NB4 (cell line): ENCODE results near the gene TRABD2B.

ENCODE experiments used
- DNase-seq: peaks from one replicate; pipeline ENCODE4 v3.0.0; 2010; ENCODE audit warnings: low read depth
- H3K4me3 ChIP-seq: one replicate; pipeline ENCODE4 v1.5.1; 2011; ENCODE audit warnings: mild to moderate bottlenecking, low read depth, low read length, moderate library complexity
- MYC ChIP-seq: IDR thresholded peaks from 2 replicates; pipeline ENCODE4 v1.6.1; 2011; ENCODE audit warnings: low read depth, low read length
- POLR2A ChIP-seq: IDR thresholded peaks from 2 replicates; pipeline ENCODE4 v1.6.1; 2011; ENCODE audit warnings: mild to moderate bottlenecking; ENCODE audit not compliant: insufficient read length; ENCODE audit errors: extremely low read depth
- TF ChIP-seq, protein P1 (sequence below): IDR thresholded peaks from one replicate; pipeline ENCODE4 v1.5.1; 2012; ENCODE audit warnings: low read depth, low read length
- TF ChIP-seq, protein P2 (sequence below): IDR thresholded peaks from 2 replicates; pipeline ENCODE4 v1.6.1; 2011; ENCODE audit warnings: low read depth, low read length

TRABD2B gene

DNA sequence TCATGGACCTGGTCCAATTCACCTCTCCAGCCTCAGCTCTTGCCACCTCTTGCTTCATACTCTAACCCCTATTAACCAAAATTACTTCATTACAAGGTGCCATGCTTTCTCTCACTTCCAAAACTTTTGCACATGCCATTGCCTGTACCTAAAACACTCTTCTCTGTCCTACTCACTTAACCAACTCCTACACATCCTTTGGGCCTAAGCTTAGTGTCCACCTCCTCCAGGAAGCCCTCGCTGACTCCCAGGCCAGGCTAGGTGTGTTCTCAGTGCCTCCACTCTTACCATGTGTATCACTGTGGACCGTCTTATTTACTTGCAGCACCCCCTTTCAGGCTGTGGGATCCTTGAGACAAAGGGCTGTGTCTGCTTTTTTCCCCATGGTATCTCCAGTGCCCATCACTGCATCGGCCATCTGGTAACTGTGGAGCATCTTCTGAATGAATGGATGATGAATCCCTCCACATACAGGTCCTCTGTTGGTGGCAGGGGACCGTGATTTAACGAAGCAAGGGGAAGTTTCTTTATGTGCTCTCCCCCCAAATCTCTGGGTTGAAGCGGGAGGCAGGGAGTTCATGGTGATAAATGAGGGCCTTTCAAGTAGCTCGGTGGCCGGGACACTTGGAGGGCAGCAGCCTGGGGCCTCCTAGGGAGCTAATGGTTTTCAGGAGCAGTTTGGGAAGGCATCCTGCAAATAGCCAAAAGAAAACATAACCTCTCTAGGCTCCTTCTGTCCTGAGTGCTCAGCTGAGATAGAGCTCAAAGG is 111.9 kb downstream of the TRABD2B start:
- TF ChIP-seq, protein P1, sequence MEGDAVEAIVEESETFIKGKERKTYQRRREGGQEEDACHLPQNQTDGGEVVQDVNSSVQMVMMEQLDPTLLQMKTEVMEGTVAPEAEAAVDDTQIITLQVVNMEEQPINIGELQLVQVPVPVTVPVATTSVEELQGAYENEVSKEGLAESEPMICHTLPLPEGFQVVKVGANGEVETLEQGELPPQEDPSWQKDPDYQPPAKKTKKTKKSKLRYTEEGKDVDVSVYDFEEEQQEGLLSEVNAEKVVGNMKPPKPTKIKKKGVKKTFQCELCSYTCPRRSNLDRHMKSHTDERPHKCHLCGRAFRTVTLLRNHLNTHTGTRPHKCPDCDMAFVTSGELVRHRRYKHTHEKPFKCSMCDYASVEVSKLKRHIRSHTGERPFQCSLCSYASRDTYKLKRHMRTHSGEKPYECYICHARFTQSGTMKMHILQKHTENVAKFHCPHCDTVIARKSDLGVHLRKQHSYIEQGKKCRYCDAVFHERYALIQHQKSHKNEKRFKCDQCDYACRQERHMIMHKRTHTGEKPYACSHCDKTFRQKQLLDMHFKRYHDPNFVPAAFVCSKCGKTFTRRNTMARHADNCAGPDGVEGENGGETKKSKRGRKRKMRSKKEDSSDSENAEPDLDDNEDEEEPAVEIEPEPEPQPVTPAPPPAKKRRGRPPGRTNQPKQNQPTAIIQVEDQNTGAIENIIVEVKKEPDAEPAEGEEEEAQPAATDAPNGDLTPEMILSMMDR = no peak
- TF ChIP-seq, protein P2, sequence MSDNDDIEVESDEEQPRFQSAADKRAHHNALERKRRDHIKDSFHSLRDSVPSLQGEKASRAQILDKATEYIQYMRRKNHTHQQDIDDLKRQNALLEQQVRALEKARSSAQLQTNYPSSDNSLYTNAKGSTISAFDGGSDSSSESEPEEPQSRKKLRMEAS = no peak
- no peak for TF ChIP-seq MYC
- no peak for TF ChIP-seq POLR2A
- no peak overlapping the region for H3K4me3 ChIP-seq
- no peak for DNase-seq

DNA sequence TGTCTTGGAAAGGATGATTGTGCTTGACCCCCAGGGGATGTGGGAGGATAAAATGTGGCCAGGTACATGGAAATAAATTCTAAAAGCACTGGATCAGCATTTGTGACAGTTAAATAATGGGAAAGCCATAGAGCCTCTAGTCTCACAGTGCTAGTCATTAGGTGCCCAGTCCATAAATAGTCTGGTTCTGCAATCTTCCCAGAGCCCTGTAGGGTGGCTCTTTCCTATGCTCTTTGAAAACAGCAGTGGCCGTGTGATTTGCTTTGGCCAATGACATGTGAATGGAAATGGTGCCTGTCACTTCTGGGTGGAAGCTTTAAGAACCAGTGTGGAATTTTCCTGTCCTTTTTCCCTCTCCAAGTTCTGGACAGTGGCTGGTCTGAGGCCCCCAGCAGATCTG is 113.2 kb downstream of the TRABD2B start:
- H3K4me3 ChIP-seq = no peak overlapping the region
- DNase-seq = no peak
- no peak for TF ChIP-seq MYC
- TF ChIP-seq, protein P1 = no peak

DNA sequence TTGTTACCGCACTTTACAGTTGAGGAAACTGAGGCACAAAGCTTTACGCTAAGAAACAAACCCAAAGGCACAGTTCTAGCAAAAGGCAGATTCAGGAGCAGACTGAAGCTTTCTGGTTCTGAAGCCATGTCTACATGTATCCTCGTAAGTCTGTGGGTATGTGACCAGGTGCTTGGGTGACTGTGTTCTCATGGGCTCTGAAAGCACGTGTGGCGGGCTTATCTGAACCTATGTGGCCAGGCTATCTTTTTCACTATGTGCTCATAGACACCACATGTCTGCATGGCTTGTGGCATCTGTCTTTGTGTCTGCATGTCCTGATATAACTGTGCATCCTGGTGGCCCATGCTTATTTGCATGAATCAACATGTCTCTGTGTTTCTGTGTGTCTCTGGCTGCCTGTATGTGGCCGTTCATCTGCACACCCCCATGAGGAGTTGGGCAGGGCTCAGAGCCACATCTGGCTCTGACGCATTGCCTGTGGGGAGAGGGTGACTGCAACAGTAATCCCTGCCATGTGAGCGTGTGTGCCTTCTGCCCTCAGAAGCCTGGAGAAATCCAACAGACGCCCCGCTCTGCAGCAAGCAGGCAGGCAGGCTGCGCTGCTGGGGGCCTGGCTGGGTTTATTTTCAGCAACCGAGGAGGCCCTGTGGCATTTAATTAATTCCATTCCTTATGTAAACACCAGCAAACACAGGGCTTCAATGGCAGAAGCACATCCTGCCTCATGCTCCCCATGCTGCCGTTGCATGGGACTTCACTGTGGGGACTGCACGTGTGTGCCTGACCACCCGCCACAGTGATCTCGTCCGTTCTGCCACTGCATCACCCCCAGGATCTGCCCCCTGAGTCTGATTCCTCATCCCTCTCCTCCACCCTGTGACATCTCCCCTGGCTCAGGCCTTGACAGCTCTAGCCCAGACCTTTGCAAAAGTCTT is 115.4 kb downstream of the TRABD2B start:
- TF ChIP-seq, protein P2 = no peak
- TF ChIP-seq MYC (no peak), POLR2A (no peak)
- TF ChIP-seq, protein P1 = no peak
- H3K4me3 ChIP-seq = no peak overlapping the region
- no peak for DNase-seq

DNA sequence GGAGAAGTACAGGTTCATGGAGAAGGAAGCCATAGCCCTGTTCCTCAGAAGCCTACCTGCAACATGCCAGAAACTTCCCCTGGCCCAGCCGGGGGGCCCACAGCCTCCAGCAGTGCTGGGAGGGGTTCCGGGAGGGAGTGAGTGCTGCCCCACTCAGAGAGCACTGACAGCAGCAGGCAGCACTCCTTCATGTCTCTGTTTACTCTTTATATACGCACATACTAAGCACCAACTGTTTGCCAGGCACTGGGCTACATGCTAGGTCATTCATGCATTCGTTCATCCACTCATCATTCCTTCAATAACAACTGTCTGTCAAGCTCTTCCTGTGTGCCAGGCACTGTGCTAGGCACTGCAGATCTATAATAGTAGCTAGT is 120.6 kb downstream of the TRABD2B start:
- DNase-seq = no peak
- no peak overlapping the region for H3K4me3 ChIP-seq
- TF ChIP-seq, protein P1 = no peak
- no peak for TF ChIP-seq MYC
- TF ChIP-seq POLR2A = no peak
- TF ChIP-seq, protein P2 = no peak

DNA sequence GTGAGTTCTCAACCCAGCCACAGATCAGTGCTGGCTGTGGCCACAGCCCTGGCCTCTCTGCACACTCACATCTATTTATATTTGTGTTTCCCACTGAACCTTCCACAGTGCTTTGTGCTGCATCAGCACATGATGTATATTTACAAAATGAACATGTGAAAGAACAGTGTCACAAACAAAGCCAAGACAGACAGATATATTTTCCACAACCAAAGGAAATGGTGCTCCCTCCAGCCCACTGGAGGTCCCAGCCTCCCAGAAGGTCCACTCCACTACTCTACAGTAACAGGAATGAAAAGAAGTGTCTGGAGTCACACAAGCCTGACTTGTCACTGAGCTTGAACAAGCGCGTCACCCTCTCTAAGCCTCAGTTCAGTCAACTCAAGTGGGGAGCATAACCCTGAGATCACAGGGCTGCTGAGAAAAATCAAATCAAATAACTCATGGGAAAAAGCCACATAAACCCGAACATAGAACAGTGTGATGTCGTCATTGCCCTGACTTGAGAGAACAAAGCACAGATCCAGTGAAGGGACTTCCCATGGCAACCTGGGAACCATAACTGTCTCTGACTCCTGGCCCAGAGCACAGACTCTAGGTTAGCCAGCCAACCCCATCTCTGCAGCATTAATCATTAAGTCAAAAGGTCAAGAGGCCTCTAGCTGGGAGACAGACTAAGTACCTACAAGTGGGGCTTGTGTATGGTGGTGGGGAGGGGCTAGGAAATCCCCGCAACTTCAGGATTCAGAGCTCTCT is 121.2 kb downstream of the TRABD2B start:
- no peak for DNase-seq
- no peak overlapping the region for H3K4me3 ChIP-seq
- TF ChIP-seq, protein P1 = no peak
- TF ChIP-seq MYC = no peak
- TF ChIP-seq, protein P2 = no peak
